HepG2 (cell line): ENCODE measurements around the gene ZBTB46. TPM values are rescaled to one million over a fixed set of nuclear protein-coding genes. Genes with fewer than 3 reads are reported as not detected.

Source experiments
- CBX5 ChIP-seq: sonication (generic); formaldehyde crosslinking; IDR thresholded peaks from 2 replicates; pipeline ENCODE4 v1.4.0; 2020; ENCODE audit warnings: missing genetic modification reagents, borderline replicate concordance
- GATAD1 ChIP-seq: IDR thresholded peaks from 2 replicates; pipeline ENCODE4 v1.6.1; 2016; ENCODE audit warnings: missing genetic modification reagents, missing compliant biosample characterization
- POLR2G ChIP-seq: fragments of 200-400 bp; formaldehyde crosslinking; IDR thresholded peaks from 2 replicates; pipeline ENCODE4 v1.6.1; 2018; ENCODE audit warnings: mild to moderate bottlenecking, low read depth, low read length, moderate library complexity
- SRSF1 ChIP-seq: fragments of 200-400 bp; formaldehyde crosslinking; optimal IDR thresholded peaks from 2 replicates; pipeline ENCODE3; 2017; ENCODE audit warnings: mild to moderate bottlenecking, low read depth, low read length, moderate library complexity
- polyA plus RNA-seq, 8 experiments: library from polyadenylated mRNA; depleted of rRNA in 3 of 8; stranded (reverse) in 7 of 8; unstranded in 1 of 8; fragments of >200 nt; fragmentation: Illumina TruSeq in 4 of 8; extraction: Trizol in 4 of 8; gene quantifications; 2 replicates each; pipeline versions ENCODE4 v1.2.1 to v1.2.3, GENCODE V29; 2011 to 2016; ENCODE audit warnings: low read depth in 4 of 8, missing spikeins in 1 of 8, mixed read lengths in 1 of 8; ENCODE audit not compliant: insufficient read depth in 1 of 8
- total RNA-seq, 5 experiments: library from RNA; depleted of rRNA; stranded (reverse); fragments of >200 nt; fragmentation: Illumina TruSeq; extraction: Trizol; gene quantifications; 2 replicates each; pipeline ENCODE4 v1.2.3, GENCODE V29; 2016; ENCODE audit warnings: low read depth in 1 of 5
- TF ChIP-seq, protein P1 (sequence below): sonication (generic); formaldehyde crosslinking; IDR thresholded peaks from 2 replicates; pipeline ENCODE4 v1.5.0; 2020; ENCODE audit warnings: mild to moderate bottlenecking, missing genetic modification reagents, borderline replicate concordance
- TF ChIP-seq, protein P2 (sequence below): sonication (generic); formaldehyde crosslinking; IDR thresholded peaks from 2 replicates; pipeline ENCODE4 v1.5.1; 2020; ENCODE audit warnings: mild to moderate bottlenecking, moderate library complexity, missing genetic modification reagents
- TF ChIP-seq, protein P3 (sequence below): sonication (generic); formaldehyde crosslinking; IDR thresholded peaks from 2 replicates; pipeline ENCODE4 v1.4.0; 2020; ENCODE audit warnings: missing genetic modification reagents
- TF ChIP-seq, protein P4 (sequence below): sonication (generic); formaldehyde crosslinking; IDR thresholded peaks from 2 replicates; pipeline ENCODE4 v1.5.0; 2020; ENCODE audit warnings: missing genetic modification reagents
- TF ChIP-seq, protein P5 (sequence below): sonication (generic); formaldehyde crosslinking; IDR thresholded peaks from 2 replicates; pipeline ENCODE4 v1.4.0; 2020; ENCODE audit warnings: mild to moderate bottlenecking, missing genetic modification reagents

Gene ZBTB46
- total and polyA plus RNA-seq, 2 of the 13 experiments (the other 11 are each of a cell fraction or from before 2014, with no cell fraction given), result 1.6 to 13.5 TPM

DNA sequence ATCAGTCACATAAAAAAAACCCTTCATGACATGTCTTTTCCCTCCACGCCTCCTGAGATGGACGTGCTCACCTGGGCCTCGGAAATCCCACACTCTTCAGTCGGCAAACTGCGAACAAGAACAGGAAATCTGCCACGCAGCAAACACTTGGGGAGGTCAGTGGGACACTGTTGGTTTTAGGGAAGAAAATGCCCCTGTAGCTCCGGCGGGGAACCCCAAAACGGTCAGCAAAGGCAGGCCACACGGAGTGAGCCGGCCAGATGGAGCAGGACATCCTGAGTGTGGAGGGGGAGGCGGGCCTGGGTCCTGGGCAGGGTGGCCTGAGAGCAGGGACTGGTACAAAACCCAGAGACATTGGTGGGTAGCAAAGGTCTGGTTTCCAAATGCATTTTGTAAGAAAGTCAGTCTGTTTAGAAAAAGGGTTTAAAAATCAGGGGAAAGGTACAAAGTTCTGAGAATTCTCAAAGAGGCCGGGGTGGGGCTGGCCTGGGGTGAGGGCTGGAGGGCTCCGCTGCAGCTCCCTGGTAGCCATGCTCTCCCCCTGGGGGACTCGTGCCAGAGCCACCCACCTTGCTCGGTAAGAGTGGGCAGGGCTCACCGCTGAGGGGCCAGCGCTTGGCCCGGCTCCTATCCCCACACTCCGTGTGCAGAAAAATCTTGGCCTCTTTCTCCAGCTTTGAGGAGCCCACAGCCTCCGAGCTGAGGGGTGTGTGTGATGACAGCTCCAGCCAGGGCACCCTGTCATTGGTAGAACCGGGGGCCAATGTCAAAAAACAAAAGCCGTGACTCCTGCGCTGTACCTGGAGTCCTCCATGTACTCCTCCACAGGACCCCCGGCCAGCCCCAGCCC, 86.3 kb downstream of the ZBTB46 start (continued):
- TF ChIP-seq, protein P1, sequence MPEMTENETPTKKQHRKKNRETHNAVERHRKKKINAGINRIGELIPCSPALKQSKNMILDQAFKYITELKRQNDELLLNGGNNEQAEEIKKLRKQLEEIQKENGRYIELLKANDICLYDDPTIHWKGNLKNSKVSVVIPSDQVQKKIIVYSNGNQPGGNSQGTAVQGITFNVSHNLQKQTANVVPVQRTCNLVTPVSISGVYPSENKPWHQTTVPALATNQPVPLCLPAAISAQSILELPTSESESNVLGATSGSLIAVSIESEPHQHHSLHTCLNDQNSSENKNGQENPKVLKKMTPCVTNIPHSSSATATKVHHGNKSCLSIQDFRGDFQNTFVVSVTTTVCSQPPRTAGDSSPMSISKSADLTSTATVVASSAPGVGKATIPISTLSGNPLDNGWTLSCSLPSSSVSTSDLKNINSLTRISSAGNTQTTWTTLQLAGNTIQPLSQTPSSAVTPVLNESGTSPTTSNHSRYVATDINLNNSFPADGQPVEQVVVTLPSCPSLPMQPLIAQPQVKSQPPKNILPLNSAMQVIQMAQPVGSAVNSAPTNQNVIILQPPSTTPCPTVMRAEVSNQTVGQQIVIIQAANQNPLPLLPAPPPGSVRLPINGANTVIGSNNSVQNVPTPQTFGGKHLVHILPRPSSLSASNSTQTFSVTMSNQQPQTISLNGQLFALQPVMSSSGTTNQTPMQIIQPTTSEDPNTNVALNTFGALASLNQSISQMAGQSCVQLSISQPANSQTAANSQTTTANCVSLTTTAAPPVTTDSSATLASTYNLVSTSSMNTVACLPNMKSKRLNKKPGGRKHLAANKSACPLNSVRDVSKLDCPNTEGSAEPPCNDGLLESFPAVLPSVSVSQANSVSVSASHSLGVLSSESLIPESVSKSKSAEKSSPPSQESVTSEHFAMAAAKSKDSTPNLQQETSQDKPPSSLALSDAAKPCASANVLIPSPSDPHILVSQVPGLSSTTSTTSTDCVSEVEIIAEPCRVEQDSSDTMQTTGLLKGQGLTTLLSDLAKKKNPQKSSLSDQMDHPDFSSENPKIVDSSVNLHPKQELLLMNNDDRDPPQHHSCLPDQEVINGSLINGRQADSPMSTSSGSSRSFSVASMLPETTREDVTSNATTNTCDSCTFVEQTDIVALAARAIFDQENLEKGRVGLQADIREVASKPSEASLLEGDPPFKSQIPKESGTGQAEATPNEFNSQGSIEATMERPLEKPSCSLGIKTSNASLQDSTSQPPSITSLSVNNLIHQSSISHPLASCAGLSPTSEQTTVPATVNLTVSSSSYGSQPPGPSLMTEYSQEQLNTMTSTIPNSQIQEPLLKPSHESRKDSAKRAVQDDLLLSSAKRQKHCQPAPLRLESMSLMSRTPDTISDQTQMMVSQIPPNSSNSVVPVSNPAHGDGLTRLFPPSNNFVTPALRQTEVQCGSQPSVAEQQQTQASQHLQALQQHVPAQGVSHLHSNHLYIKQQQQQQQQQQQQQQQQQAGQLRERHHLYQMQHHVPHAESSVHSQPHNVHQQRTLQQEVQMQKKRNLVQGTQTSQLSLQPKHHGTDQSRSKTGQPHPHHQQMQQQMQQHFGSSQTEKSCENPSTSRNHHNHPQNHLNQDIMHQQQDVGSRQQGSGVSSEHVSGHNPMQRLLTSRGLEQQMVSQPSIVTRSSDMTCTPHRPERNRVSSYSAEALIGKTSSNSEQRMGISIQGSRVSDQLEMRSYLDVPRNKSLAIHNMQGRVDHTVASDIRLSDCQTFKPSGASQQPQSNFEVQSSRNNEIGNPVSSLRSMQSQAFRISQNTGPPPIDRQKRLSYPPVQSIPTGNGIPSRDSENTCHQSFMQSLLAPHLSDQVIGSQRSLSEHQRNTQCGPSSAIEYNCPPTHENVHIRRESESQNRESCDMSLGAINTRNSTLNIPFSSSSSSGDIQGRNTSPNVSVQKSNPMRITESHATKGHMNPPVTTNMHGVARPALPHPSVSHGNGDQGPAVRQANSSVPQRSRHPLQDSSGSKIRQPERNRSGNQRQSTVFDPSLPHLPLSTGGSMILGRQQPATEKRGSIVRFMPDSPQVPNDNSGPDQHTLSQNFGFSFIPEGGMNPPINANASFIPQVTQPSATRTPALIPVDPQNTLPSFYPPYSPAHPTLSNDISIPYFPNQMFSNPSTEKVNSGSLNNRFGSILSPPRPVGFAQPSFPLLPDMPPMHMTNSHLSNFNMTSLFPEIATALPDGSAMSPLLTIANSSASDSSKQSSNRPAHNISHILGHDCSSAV (CRISPR knock-in tag), result no peak
- TF ChIP-seq GATAD1 (CRISPR knock-in tag) (no peak), SRSF1 (no peak), POLR2G (peak; percentile 89), CBX5 (CRISPR knock-in tag) (no peak)
- TF ChIP-seq, protein P2, sequence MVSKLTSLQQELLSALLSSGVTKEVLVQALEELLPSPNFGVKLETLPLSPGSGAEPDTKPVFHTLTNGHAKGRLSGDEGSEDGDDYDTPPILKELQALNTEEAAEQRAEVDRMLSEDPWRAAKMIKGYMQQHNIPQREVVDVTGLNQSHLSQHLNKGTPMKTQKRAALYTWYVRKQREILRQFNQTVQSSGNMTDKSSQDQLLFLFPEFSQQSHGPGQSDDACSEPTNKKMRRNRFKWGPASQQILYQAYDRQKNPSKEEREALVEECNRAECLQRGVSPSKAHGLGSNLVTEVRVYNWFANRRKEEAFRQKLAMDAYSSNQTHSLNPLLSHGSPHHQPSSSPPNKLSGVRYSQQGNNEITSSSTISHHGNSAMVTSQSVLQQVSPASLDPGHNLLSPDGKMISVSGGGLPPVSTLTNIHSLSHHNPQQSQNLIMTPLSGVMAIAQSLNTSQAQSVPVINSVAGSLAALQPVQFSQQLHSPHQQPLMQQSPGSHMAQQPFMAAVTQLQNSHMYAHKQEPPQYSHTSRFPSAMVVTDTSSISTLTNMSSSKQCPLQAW (CRISPR knock-in tag), result peak; percentile 52; the same call in 1 of the 2 replicates
- TF ChIP-seq, protein P3, sequence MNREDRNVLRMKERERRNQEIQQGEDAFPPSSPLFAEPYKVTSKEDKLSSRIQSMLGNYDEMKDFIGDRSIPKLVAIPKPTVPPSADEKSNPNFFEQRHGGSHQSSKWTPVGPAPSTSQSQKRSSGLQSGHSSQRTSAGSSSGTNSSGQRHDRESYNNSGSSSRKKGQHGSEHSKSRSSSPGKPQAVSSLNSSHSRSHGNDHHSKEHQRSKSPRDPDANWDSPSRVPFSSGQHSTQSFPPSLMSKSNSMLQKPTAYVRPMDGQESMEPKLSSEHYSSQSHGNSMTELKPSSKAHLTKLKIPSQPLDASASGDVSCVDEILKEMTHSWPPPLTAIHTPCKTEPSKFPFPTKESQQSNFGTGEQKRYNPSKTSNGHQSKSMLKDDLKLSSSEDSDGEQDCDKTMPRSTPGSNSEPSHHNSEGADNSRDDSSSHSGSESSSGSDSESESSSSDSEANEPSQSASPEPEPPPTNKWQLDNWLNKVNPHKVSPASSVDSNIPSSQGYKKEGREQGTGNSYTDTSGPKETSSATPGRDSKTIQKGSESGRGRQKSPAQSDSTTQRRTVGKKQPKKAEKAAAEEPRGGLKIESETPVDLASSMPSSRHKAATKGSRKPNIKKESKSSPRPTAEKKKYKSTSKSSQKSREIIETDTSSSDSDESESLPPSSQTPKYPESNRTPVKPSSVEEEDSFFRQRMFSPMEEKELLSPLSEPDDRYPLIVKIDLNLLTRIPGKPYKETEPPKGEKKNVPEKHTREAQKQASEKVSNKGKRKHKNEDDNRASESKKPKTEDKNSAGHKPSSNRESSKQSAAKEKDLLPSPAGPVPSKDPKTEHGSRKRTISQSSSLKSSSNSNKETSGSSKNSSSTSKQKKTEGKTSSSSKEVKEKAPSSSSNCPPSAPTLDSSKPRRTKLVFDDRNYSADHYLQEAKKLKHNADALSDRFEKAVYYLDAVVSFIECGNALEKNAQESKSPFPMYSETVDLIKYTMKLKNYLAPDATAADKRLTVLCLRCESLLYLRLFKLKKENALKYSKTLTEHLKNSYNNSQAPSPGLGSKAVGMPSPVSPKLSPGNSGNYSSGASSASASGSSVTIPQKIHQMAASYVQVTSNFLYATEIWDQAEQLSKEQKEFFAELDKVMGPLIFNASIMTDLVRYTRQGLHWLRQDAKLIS (CRISPR knock-in tag), result no peak
- TF ChIP-seq, protein P4, sequence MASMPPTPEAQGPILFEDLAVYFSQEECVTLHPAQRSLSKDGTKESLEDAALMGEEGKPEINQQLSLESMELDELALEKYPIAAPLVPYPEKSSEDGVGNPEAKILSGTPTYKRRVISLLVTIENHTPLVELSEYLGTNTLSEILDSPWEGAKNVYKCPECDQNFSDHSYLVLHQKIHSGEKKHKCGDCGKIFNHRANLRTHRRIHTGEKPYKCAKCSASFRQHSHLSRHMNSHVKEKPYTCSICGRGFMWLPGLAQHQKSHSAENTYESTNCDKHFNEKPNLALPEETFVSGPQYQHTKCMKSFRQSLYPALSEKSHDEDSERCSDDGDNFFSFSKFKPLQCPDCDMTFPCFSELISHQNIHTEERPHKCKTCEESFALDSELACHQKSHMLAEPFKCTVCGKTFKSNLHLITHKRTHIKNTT (CRISPR knock-in tag), result 0 out of 2 replicates have a peak, but pooled peaks have one; percentile 3
- TF ChIP-seq, protein P5, sequence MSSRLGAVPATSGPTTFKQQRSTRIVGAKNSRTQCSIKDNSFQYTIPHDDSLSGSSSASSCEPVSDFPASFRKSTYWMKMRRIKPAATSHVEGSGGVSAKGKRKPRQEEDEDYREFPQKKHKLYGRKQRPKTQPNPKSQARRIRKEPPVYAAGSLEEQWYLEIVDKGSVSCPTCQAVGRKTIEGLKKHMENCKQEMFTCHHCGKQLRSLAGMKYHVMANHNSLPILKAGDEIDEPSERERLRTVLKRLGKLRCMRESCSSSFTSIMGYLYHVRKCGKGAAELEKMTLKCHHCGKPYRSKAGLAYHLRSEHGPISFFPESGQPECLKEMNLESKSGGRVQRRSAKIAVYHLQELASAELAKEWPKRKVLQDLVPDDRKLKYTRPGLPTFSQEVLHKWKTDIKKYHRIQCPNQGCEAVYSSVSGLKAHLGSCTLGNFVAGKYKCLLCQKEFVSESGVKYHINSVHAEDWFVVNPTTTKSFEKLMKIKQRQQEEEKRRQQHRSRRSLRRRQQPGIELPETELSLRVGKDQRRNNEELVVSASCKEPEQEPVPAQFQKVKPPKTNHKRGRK (CRISPR knock-in tag), result no peak
